ENCODE results near the gene SOCS6.
"Not testable (repeated sequence)": the region's sequence is repeated elsewhere in the genome, so short reads cannot be mapped to it uniquely, and the experiment has no call there.

GRCh38 chr18:70367344-70367743 lies 78.5 kb downstream of the SOCS6 start:
- TF ChIP-seq, protein P1, sequence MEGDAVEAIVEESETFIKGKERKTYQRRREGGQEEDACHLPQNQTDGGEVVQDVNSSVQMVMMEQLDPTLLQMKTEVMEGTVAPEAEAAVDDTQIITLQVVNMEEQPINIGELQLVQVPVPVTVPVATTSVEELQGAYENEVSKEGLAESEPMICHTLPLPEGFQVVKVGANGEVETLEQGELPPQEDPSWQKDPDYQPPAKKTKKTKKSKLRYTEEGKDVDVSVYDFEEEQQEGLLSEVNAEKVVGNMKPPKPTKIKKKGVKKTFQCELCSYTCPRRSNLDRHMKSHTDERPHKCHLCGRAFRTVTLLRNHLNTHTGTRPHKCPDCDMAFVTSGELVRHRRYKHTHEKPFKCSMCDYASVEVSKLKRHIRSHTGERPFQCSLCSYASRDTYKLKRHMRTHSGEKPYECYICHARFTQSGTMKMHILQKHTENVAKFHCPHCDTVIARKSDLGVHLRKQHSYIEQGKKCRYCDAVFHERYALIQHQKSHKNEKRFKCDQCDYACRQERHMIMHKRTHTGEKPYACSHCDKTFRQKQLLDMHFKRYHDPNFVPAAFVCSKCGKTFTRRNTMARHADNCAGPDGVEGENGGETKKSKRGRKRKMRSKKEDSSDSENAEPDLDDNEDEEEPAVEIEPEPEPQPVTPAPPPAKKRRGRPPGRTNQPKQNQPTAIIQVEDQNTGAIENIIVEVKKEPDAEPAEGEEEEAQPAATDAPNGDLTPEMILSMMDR (IDR thresholded peaks at IDR 0.05): not testable (repeated sequence)
- TF ChIP-seq EZH2 (IDR thresholded peaks at IDR 0.05; ENCODE audit: borderline replicate concordance, insufficient read depth, low read depth, low read length, poor library complexity, severe bottlenecking): not testable (repeated sequence)

All from B cell (primary cell).